Smooth muscle cell (in vitro differentiated cells): ENCODE data around the gene PTPN22. TPM values are rescaled to one million over a fixed set of nuclear protein-coding genes. Genes with fewer than 3 reads are reported as not detected.

Experiments used
- DNase-seq: peaks from one replicate; lab custom pipeline; 2025; ENCODE audit not compliant: unreplicated experiment; lab: John Stamatoyannopoulos, UW
- H2AFZ ChIP-seq: fragments of 200-600 bp; sonication (generic); 2 replicates; pipeline ENCODE4 v1.6.0; 2016; ENCODE audit warnings: antibody characterized with exemption, low read depth, mild to moderate bottlenecking
- H3F3A ChIP-seq: fragments of 200-600 bp; sonication (generic); 2 replicates; pipeline ENCODE4 v1.6.0; 2017; ENCODE audit warnings: antibody characterized with exemption, low read depth
- H3K27ac ChIP-seq: fragments of 200-600 bp; sonication (generic); 2 replicates; pipeline ENCODE4 v1.5.1; 2016; ENCODE audit warnings: low read depth, mild to moderate bottlenecking
- H3K27me3 ChIP-seq: fragments of 200-600 bp; sonication (generic); 2 replicates; pipeline ENCODE4 v1.6.1; 2016; ENCODE audit warnings: low read depth, mild to moderate bottlenecking
- H3K36me3 ChIP-seq: fragments of 200-600 bp; sonication (generic); 2 replicates; pipeline ENCODE4 v1.5.1; 2016; ENCODE audit warnings: low read depth
- H3K4me1 ChIP-seq: fragments of 200-600 bp; sonication (generic); 2 replicates; pipeline ENCODE4 v1.5.1; 2016; ENCODE audit warnings: low read depth
- H3K4me2 ChIP-seq: fragments of 200-600 bp; sonication (generic); 2 replicates; pipeline ENCODE4 v1.6.0; 2016; ENCODE audit warnings: mild to moderate bottlenecking
- H3K4me3 ChIP-seq: fragments of 200-600 bp; sonication (generic); 2 replicates; pipeline ENCODE4 v1.5.1; 2016; ENCODE audit warnings: mild to moderate bottlenecking
- H3K79me2 ChIP-seq: fragments of 200-600 bp; sonication (generic); 2 replicates; pipeline ENCODE4 v1.6.0; 2016; ENCODE audit warnings: low read depth, mild to moderate bottlenecking
- H3K9ac ChIP-seq: fragments of 200-600 bp; sonication (generic); 2 replicates; pipeline ENCODE4 v1.6.0; 2016; ENCODE audit warnings: low read depth
- H3K9me3 ChIP-seq: fragments of 200-600 bp; sonication (generic); replicated peaks from 2 replicates; pipeline ENCODE4 v1.5.1; 2016; ENCODE audit warnings: low read depth
- H4K20me1 ChIP-seq: fragments of 200-600 bp; sonication (generic); 2 replicates; pipeline ENCODE4 v1.6.0; 2016; ENCODE audit warnings: low read depth
- CTCF ChIP-seq: fragments of 200-600 bp; sonication (generic); IDR thresholded peaks from 2 replicates; pipeline ENCODE4 v1.5.1; 2017; ENCODE audit warnings: borderline replicate concordance, mild to moderate bottlenecking, antibody characterized with exemption; ENCODE audit not compliant: insufficient read depth, poor library complexity, severe bottlenecking
- WGBS: methylation state at CpG from one replicate; pipeline ENCODE4 v1.1.7; 2016; ENCODE audit warnings: low lambda C conversion rate; 5-methylcytosine and 5-hydroxymethylcytosine counted together
- polyA plus RNA-seq: library from polyadenylated mRNA; unstranded; fragments of >200 nt; fragmentation: Nextera tagmentation; extraction: Ambion mirVana; gene quantifications from 2 replicates; pipeline ENCODE4 v1.2.1, GENCODE V29; 2016
- total RNA-seq: library from RNA; depleted of rRNA; stranded (reverse); fragments of >200 nt; gene quantifications from 2 replicates; pipeline ENCODE4 v1.2.3, GENCODE V29; 2014

Gene PTPN22
- total and polyA plus RNA-seq, 2 experiments from 2014 or later = not detected

- Histone ChIP-seq H3K79me2 (peaks cover 98% of the 10 kb centered on the region), H4K20me1 (peaks cover 85% of the 10 kb centered on the region), H3K4me1 (peaks cover 27% of the 10 kb centered on the region), H3K4me2 (no peak overlapping the region), H2AFZ (no peak overlapping the region), H3K27ac (peak overlapping the region; percentile 83), H3K4me3 (no peak overlapping the region), H3K27me3 (no peaks in the 10 kb centered on the region), H3K9me3 (no peaks in the 10 kb centered on the region), H3F3A (peaks cover 6% of the 10 kb centered on the region), H3K36me3 (no peaks in the 10 kb centered on the region), H3K9ac (no peak overlapping the region)
- TF ChIP-seq CTCF = no peak
- 92% methylated on average over 4 of the region's 4 CpGs for whole genome bisulfite sequencing
- DNase-seq = no peak
Measured at GRCh38 chr1:113805639-113806038, 65.9 kb downstream of the PTPN22 start.

GRCh38 chr1:113805256-113805531 is 66.3 kb downstream of the PTPN22 start:
- no peak for DNase-seq
- 96% methylated on average over 6 of the region's 6 CpGs for WGBS
- Histone ChIP-seq H3K79me2 (peaks cover 98% of the 10 kb centered on the region), H3K4me3 (peak overlapping the region; percentile 8), H3K36me3 (no peaks in the 10 kb centered on the region), H3K9me3 (no peaks in the 10 kb centered on the region), H3K4me2 (peak overlapping the region; percentile 72), H3F3A (peaks cover 6% of the 10 kb centered on the region), H3K4me1 (peaks cover 24% of the 10 kb centered on the region), H3K27me3 (no peaks in the 10 kb centered on the region), H2AFZ (no peak overlapping the region), H3K27ac (peak overlapping the region; percentile 83), H3K9ac (no peak overlapping the region), H4K20me1 (peaks cover 85% of the 10 kb centered on the region)
- no peak for TF ChIP-seq CTCF

- Histone ChIP-seq H3K27me3 (no peaks in the 10 kb centered on the region), H3K27ac (peak overlapping the region; percentile 83), H3K4me2 (peak overlapping the region; percentile 72), H3K36me3 (no peaks in the 10 kb centered on the region), H3K4me3 (peak overlapping the region; percentile 31), H3K79me2 (peaks cover 98% of the 10 kb centered on the region), H3K9me3 (no peaks in the 10 kb centered on the region), H3K4me1 (peaks cover 18% of the 10 kb centered on the region), H3K9ac (peak overlapping the region; percentile 44), H2AFZ (no peak overlapping the region), H4K20me1 (peaks cover 85% of the 10 kb centered on the region), H3F3A (peaks cover 6% of the 10 kb centered on the region)
- no peak for DNase-seq
- 66% methylated on average over 8 of the region's 8 CpGs for WGBS
- no peak for TF ChIP-seq CTCF
Measured at GRCh38 chr1:113804421-113805255, 66.9 kb downstream of the PTPN22 start.
